IPS-15b (cell line): Measurements from ENCODE around the gene CMTR2.

ENCODE experiments used
- H3K27me3 ChIP-seq: one replicate; pipeline ENCODE4 v1.6.1; 2013; ENCODE audit warnings: low read length; ENCODE audit not compliant: control insufficient read depth, insufficient read depth
- H3K36me3 ChIP-seq: one replicate; pipeline ENCODE4 v1.6.1; 2013; ENCODE audit warnings: low read length; ENCODE audit not compliant: control insufficient read depth, insufficient read depth
- H3K4me1 ChIP-seq: one replicate; pipeline ENCODE4 v1.6.1; 2013; ENCODE audit warnings: mild to moderate bottlenecking, low read length; ENCODE audit not compliant: control insufficient read depth, insufficient read depth
- H3K4me3 ChIP-seq: one replicate; pipeline ENCODE4 v1.5.1; 2013; ENCODE audit warnings: low read depth, low read length
- H3K9ac ChIP-seq: one replicate; pipeline ENCODE4 v1.6.1; 2013; ENCODE audit warnings: low read depth, mild to moderate bottlenecking, low read length
- H3K9me3 ChIP-seq: one replicate; pipeline ENCODE4 v1.6.1; 2013; ENCODE audit warnings: mild to moderate bottlenecking, low read length; ENCODE audit not compliant: control insufficient read depth, insufficient read depth

The CMTR2 gene

DNA sequence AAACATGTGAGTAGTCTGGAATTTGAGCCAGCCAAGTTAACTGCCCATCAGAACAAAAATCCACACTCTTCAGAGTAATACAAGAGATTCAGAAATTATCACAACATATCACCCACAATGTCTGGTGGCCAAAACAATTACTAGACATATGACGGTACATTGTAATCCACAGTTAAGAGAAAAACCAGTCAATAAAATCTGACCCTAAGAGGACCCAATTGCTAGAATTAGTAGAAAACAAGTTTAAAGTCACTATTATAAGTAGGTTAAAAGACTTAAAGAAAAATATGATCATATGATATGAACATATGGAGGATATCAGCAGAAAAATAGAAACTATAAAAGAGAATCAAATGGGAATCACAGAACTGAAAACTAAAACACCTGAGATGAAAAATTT lies 15.8 kb downstream of the CMTR2 start:
- Histone ChIP-seq H3K4me1 (no peaks in the 10 kb centered on the region), H3K27me3 (no peaks in the 10 kb centered on the region), H3K9ac (no peak overlapping the region), H3K9me3 (peaks cover 3% of the 10 kb centered on the region), H3K4me3 (no peak overlapping the region), H3K36me3 (no peaks in the 10 kb centered on the region)

DNA sequence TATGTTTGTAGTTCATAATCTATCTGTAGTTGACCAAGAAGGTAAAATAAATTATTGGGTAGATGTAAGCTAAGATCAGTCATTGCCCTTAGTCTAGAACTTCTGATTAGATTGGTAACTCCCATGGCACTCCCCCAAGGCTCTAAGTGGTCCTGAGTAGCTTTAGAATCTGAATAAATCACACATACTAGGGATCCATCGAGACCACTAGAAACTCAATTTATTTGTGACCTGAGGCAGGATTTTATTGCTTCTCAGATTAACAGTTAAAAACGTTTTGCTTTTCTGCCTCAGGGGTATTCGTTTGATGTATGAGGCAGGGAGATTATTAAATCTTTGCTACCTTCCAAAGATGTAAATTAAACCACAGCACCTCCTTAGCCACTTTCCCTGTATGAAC lies 24.9 kb downstream of the CMTR2 start:
- Histone ChIP-seq H3K9me3 (no peaks in the 10 kb centered on the region), H3K4me3 (no peak overlapping the region), H3K9ac (no peak overlapping the region), H3K36me3 (no peaks in the 10 kb centered on the region), H3K4me1 (no peaks in the 10 kb centered on the region), H3K27me3 (no peaks in the 10 kb centered on the region)

DNA sequence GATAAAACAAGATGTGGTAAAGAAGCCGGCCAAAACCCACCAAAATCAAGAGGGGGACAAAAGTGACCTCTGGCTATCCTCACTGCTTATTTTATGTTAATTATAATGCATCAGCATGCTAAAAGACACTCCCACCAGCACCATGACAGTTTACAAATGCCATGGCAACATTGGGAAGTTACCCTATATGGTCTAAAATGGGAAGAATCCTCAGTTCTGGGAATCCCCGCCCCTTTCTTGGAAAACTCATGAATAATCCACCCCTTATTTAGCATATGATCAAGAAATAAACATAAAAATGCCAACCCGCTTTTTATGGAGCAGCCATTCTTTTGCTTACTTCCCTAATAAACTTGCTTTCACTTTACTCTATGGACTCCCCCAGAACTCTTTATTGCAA lies 25.6 kb downstream of the CMTR2 start:
- no peak overlapping the region for H3K4me3 ChIP-seq

DNA sequence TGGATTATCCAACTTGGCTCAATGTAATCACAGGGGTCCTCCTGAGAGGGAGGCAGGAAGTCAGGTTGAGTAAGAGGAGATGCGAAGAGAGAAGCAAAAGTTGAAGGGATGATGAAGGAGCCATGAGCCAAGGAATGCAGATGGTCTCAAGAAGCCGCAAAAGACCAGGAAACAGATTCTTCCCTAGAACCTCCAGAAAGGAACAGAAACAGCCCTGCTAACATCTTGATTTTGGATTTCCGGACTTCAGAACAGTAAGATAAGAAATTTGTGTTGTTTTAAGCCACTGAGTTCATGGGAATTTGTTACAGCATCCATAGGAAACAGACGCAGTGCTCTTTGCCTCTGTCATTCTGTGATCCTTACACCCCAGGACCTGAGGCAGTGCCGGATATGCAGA lies 26.8 kb downstream of the CMTR2 start:
- H3K4me3 ChIP-seq = no peak overlapping the region
- no peaks in the 10 kb centered on the region for H3K36me3 ChIP-seq
- no peaks in the 10 kb centered on the region for H3K4me1 ChIP-seq
- H3K9me3 ChIP-seq = no peaks in the 10 kb centered on the region
- no peaks in the 10 kb centered on the region for H3K27me3 ChIP-seq
- H3K9ac ChIP-seq = no peak overlapping the region

More for the DNA sequence above, 25.6 kb downstream of the CMTR2 start:
- Histone ChIP-seq H3K36me3 (no peaks in the 10 kb centered on the region), H3K4me1 (no peaks in the 10 kb centered on the region), H3K27me3 (no peaks in the 10 kb centered on the region), H3K9me3 (no peaks in the 10 kb centered on the region), H3K9ac (no peak overlapping the region)

DNA sequence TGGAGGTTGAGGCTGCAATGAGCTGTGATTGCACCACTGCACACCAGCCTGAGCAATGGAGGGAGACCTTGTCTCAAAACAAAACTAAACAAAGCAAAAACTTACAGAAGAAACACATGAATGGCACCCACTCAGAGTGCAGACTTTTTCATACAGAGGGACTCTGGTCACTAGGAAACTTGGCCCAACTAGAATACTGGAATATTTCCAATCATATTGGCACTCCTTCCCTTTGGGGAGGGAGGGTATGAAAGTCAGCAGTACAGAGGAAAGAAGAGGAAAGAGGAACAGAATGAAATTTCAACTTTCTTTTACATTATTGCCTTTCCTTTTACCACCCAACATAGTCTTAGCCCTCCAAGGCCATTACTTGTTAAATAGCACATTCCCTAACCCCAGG lies 28.2 kb downstream of the CMTR2 start:
- H3K36me3 ChIP-seq = no peaks in the 10 kb centered on the region
- no peaks in the 10 kb centered on the region for H3K27me3 ChIP-seq
- no peaks in the 10 kb centered on the region for H3K9me3 ChIP-seq
- H3K9ac ChIP-seq = no peak overlapping the region
- no peaks in the 10 kb centered on the region for H3K4me1 ChIP-seq
- H3K4me3 ChIP-seq = no peak overlapping the region

DNA sequence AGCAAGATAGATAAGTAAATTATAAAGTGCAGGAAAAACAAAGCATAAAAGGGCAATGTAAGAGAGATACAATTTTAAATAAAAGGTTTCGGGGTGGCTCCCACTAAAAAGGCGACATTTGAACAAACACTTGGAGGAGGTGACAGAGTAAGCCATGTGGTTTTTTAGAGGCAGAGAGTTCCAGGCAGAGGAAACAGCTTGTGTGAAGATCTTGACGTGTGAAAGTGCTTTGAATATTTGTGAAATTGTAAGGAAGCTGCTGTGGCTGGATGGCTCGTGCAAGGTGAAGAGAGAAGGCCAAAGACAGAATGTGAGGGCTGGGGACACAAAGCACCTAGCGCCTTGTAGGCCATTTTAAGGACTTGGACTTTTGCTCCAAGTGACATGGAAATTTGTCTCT lies 30.1 kb downstream of the CMTR2 start:
- Histone ChIP-seq H3K36me3 (no peaks in the 10 kb centered on the region), H3K9ac (no peak overlapping the region), H3K27me3 (no peaks in the 10 kb centered on the region), H3K4me3 (no peak overlapping the region), H3K9me3 (no peaks in the 10 kb centered on the region), H3K4me1 (peaks cover 8% of the 10 kb centered on the region)

DNA sequence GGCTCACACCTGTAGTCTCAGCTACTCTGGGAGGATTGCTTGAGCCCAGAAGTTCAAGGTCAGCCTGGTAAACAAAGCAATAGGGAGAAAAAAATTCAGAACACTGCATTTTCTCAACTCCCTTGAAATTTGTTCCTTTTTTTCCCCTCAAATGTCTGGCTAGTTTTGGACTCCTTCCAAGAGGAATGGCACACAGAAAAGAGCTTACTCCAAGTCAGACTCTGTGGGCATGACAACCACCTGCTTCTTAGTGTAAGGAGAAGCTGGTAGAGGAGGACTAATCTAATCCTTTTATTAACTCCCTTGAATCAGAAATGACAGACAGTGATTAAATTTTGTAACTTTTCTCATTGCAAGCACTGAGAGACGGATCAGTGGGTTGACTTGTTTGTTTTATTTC lies 30.8 kb downstream of the CMTR2 start:
- Histone ChIP-seq H3K36me3 (no peaks in the 10 kb centered on the region), H3K4me1 (peaks cover 8% of the 10 kb centered on the region), H3K9ac (no peak overlapping the region), H3K9me3 (no peaks in the 10 kb centered on the region), H3K4me3 (no peak overlapping the region), H3K27me3 (no peaks in the 10 kb centered on the region)

DNA sequence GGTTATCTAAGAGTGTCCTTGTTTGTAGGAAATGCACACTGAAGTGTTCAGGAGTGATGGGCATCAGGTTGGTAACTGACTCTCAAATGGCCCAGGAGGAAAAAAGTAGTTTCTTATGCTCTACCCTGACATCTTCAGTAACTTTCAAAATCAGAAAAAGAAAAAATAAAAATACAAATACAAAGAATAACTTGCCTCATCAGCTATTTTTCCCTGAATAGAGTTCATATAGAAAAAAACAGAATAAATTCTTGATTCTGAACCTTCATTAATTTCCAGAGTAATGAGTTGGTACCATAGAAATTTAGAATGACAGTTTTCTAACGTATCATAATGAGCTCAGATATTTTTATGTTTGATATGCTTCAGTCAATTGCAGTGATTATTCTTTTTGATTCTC lies 31.4 kb downstream of the CMTR2 start:
- no peaks in the 10 kb centered on the region for H3K9me3 ChIP-seq
- no peak overlapping the region for H3K4me3 ChIP-seq
- H3K27me3 ChIP-seq = no peaks in the 10 kb centered on the region
- H3K4me1 ChIP-seq = peaks cover 8% of the 10 kb centered on the region
- no peak overlapping the region for H3K9ac ChIP-seq
- H3K36me3 ChIP-seq = no peaks in the 10 kb centered on the region

DNA sequence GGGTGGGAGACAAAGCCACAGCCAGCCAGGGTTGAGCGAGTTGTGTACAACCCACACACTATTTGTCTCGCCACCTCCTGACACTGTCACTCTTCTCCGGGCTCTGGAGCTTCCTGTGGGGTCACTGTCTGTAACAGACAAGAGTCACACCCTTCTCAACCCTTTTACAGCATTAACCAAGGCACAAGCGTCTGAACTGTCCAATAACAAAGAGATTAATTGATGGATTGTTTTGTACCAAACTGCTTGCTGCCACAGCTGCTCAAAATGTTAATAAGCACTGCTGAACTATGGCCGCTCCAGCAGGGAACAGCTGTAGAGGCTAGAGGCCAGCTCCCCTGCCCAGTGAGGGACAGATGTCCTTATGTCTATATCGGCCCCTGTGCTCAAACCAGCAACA lies 33.5 kb downstream of the CMTR2 start:
- Histone ChIP-seq H3K27me3 (no peaks in the 10 kb centered on the region), H3K9me3 (no peaks in the 10 kb centered on the region), H3K36me3 (no peaks in the 10 kb centered on the region), H3K4me3 (no peak overlapping the region), H3K4me1 (peaks cover 8% of the 10 kb centered on the region), H3K9ac (no peak overlapping the region)

DNA sequence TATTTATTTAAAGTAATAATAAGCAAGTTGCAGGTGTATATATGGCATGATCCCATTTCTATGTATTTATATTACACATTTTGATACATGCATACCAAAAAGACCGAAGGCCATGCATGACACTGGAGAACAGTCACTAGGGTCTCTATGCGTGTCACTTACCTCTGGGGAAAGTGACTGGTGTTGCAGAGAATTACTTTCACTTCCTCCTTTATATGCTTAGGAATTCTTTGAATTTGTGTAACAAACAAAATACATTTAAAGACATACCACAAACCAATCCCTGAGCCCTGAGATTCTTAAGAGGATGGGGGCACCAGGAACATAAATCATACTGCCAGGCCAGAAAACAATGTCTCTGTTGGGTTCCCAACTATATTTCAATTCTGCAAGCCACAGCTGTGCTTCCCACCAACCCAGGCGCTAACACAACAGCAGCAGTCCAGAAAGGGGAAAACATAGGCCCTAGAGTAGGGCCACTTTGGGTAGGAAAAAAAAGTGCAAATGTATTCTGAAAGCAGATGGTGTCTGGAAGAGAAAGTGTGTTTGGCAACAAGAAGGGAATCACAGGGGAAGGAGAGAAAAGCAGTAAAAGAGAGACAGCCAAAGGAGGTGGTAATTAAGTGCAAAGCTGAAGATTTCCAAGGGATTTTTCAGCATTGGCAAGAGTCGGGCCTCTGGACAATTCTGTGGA lies 34.2 kb downstream of the CMTR2 start:
- Histone ChIP-seq H3K9me3 (no peaks in the 10 kb centered on the region), H3K9ac (no peak overlapping the region), H3K36me3 (no peaks in the 10 kb centered on the region), H3K4me1 (peaks cover 8% of the 10 kb centered on the region), H3K4me3 (no peak overlapping the region), H3K27me3 (no peaks in the 10 kb centered on the region)

DNA sequence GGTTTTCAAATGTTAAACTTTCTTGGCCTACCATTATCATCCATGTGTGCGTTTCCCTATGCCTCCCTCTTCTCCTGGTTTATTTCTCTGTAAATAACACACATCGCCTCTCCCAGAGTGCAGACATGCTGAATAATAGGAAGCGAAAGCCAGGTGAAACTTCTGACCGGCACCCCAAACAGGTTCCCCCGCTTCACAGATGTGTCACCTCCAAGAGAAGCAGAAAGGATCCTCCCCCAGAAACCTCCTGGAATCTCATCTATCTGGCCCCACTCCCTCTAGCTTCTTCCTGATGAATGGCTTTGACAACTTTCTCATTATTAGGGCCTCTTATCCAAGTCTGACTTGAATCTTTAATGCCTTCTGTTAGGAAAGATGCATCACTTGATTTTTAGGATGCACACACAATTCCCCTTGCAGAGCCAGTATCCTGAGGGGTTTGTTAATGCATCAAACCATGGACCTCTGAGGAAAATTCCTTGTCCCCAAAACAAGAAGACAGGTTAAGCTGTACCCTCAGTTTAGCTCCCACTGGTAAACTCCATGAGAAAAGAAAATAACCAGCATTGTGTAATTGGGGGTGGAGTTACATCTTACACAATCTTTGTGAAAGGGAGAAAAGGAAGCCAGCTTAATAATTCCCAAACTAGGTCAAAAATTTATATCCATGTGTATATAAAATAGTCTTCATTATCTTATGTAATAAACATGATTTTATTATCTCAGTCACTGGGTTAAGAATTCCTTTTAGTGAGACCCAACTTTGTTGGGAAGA lies 38.6 kb downstream of the CMTR2 start:
- H3K9ac ChIP-seq = no peak overlapping the region
- H3K27me3 ChIP-seq = no peaks in the 10 kb centered on the region
- H3K4me3 ChIP-seq = no peak overlapping the region
- H3K4me1 ChIP-seq = peaks cover 10% of the 10 kb centered on the region
- H3K9me3 ChIP-seq = no peaks in the 10 kb centered on the region
- H3K36me3 ChIP-seq = no peaks in the 10 kb centered on the region

DNA sequence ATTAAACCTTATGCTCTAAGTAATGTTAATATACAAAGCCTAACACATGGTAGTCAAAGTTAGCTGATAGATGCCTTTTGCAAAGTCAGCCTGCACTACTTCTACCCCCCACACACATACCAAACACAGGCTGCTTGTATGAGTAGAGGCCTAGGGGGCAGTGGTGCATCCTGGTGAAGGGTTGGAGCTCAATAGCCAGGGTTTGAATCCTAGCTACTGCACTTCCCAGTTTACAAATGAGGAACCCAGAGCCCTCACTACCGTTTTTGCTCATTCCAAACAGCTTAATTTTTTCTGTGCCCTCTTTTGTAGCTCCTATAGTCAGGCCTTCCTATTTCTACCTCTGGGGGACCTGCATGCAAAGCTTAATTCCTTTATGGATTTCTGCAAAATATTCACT lies 39.8 kb downstream of the CMTR2 start:
- no peak overlapping the region for H3K9ac ChIP-seq
- H3K27me3 ChIP-seq = no peaks in the 10 kb centered on the region
- H3K4me1 ChIP-seq = peaks cover 3% of the 10 kb centered on the region
- H3K4me3 ChIP-seq = no peak overlapping the region
- no peaks in the 10 kb centered on the region for H3K9me3 ChIP-seq
- no peaks in the 10 kb centered on the region for H3K36me3 ChIP-seq
